Activated T-cell treated with anti-CD3 and anti-CD28 coated beads, Interleukin-2, amount 50 U/mL, for 48 hours (primary cell): Measurements from ENCODE around the gene SOD2.
"Not testable (repeated sequence)": the region's sequence is repeated elsewhere in the genome, so short reads cannot be mapped to it uniquely, and the experiment has no call there.

Experiments
- DNase-seq, 2 experiments: peaks; one replicate each; pipeline ENCODE4 v3.0.0-alpha.2; 2020

The SOD2 gene

GRCh38 chr6:159715605-159716004, 22.6 kb upstream of the SOD2 start:
- no peak for DNase-seq

- no peak for DNase-seq
Measured at GRCh38 chr6:159715166-159715565, 22.1 kb upstream of the SOD2 start.

GRCh38 chr6:159714404-159714803, 21.4 kb upstream of the SOD2 start:
- DNase-seq, result no peak

- no peak for DNase-seq
Measured at GRCh38 chr6:159713984-159714383, 20.9 kb upstream of the SOD2 start.

- DNase-seq, result not testable (repeated sequence)
Measured at GRCh38 chr6:159712389-159712788, 19.3 kb upstream of the SOD2 start.

GRCh38 chr6:159710603-159711002, 17.6 kb upstream of the SOD2 start:
- not testable (repeated sequence) for DNase-seq

GRCh38 chr6:159701413-159701999, 8.5 kb upstream of the SOD2 start:
- DNase-seq, result no peak

- no peak for DNase-seq
Measured at GRCh38 chr6:159700970-159701369, 7.9 kb upstream of the SOD2 start.

- DNase-seq, result no peak
Measured at GRCh38 chr6:159695984-159696383, 2.9 kb upstream of the SOD2 start.

- no peak for DNase-seq
Measured at GRCh38 chr6:159693894-159694545, 979 bp upstream of the SOD2 start.

- peak; percentile 74 to 78 for DNase-seq
Measured at GRCh38 chr6:159692303-159693127, 526 bp downstream of the SOD2 start.

- peak; percentile 37 to 38 for DNase-seq
Measured at GRCh38 chr6:159691963-159692287, 1.1 kb downstream of the SOD2 start.

- DNase-seq, result no peak
Measured at GRCh38 chr6:159691133-159691962, 1.7 kb downstream of the SOD2 start.

GRCh38 chr6:159690135-159690534, 2.9 kb downstream of the SOD2 start:
- DNase-seq, result not testable (repeated sequence)

GRCh38 chr6:159689001-159689400, 4.0 kb downstream of the SOD2 start:
- DNase-seq, result no peak

GRCh38 chr6:159688266-159688905, 4.7 kb downstream of the SOD2 start:
- no peak for DNase-seq

GRCh38 chr6:159687341-159687740, 5.7 kb downstream of the SOD2 start:
- no peak for DNase-seq

- no peak for DNase-seq
Measured at GRCh38 chr6:159686703-159687102, 6.3 kb downstream of the SOD2 start.

- no peak for DNase-seq
Measured at GRCh38 chr6:159686040-159686439, 7.0 kb downstream of the SOD2 start.

GRCh38 chr6:159684013-159684304, 9.1 kb downstream of the SOD2 start:
- DNase-seq, result no peak

- DNase-seq, result no peak
Measured at GRCh38 chr6:159682810-159683209, 10.2 kb downstream of the SOD2 start.

GRCh38 chr6:159682295-159682694, 10.7 kb downstream of the SOD2 start:
- DNase-seq, result no peak
